Measurements from ENCODE around the gene MYEOV.

MYEOV gene

GRCh38 chr11:69319255-69320106 lies 25.5 kb downstream of the MYEOV start:
- no peak for DNase-seq

- DNase-seq: no peak
Measured at GRCh38 chr11:69320326-69320725, 26.4 kb downstream of the MYEOV start.

- DNase-seq: no peak
Measured at GRCh38 chr11:69320756-69321741, 27.1 kb downstream of the MYEOV start.

GRCh38 chr11:69321877-69322361 lies 28.0 kb downstream of the MYEOV start:
- no peak for DNase-seq

- DNase-seq: no peak
Measured at GRCh38 chr11:69325446-69325845, 31.5 kb downstream of the MYEOV start.

- DNase-seq: no peak
Measured at GRCh38 chr11:69326622-69327219, 32.8 kb downstream of the MYEOV start.

GRCh38 chr11:69327741-69328191 lies 33.8 kb downstream of the MYEOV start:
- DNase-seq: no peak

- DNase-seq: no peak
Measured at GRCh38 chr11:69328231-69328630, 34.3 kb downstream of the MYEOV start.

- no peak for DNase-seq
Measured at GRCh38 chr11:69329581-69329980, 35.6 kb downstream of the MYEOV start.

GRCh38 chr11:69330330-69330729 lies 36.4 kb downstream of the MYEOV start:
- no peak for DNase-seq

- DNase-seq: no peak
Measured at GRCh38 chr11:69333149-69333710, 39.3 kb downstream of the MYEOV start.

- no peak for DNase-seq
Measured at GRCh38 chr11:69333879-69334278, 39.9 kb downstream of the MYEOV start.

- no peak for DNase-seq
Measured at GRCh38 chr11:69335007-69335780, 41.2 kb downstream of the MYEOV start.

GRCh38 chr11:69335781-69336405 lies 41.9 kb downstream of the MYEOV start:
- DNase-seq: no peak

- DNase-seq: no peak
Measured at GRCh38 chr11:69337211-69337721, 43.3 kb downstream of the MYEOV start.

GRCh38 chr11:69339041-69339733 lies 45.2 kb downstream of the MYEOV start:
- DNase-seq: no peak

- DNase-seq: no peak
Measured at GRCh38 chr11:69339983-69340565, 46.1 kb downstream of the MYEOV start.

- no peak for DNase-seq
Measured at GRCh38 chr11:69342588-69343330, 48.8 kb downstream of the MYEOV start.

Measured in COR-L47 (cell line).